Measurements from ENCODE around the gene THTPA.

- no peak for TF ChIP-seq POLR2A (IDR thresholded peaks at IDR 0.05; ENCODE audit: low read depth, low read length)
- TF ChIP-seq POLR2AphosphoS5 (IDR thresholded peaks at IDR 0.05; ENCODE audit: low read depth, low read length) = no peak
- TF ChIP-seq TAF1 (IDR thresholded peaks at IDR 0.05; ENCODE audit: borderline replicate concordance, low read depth, low read length) = no peak
These were observed 30.5 kb upstream of the THTPA start for GRCh38 chr14:23525611-23526010.
